ENCODE results near the gene CCDC68.
A peak's percentile ranks its signal among the peaks of the same experiment; 100 is the strongest.

The CCDC68 gene

DNA sequence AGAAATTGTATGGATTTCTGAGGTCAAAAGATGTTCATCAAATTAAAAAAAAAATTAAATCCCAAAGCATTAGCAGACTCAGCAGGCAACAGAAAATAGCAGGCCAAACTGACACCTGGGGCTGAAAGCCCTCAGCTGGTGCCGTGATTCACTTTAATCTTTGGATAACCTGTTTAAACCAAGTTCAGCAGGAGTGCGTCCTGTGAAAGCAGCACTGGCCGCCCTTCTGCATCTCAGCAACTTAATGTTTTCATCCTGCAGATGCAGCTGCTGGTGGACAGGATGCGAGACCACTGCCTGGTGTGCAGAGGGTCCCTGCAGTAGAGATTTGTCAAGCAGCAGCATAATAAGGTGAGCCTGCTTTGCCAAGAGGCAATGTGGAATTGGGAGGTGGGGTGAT, 41.2 kb downstream of the CCDC68 start:
- no peak for DNase-seq (ENCODE audit: low read depth)

DNA sequence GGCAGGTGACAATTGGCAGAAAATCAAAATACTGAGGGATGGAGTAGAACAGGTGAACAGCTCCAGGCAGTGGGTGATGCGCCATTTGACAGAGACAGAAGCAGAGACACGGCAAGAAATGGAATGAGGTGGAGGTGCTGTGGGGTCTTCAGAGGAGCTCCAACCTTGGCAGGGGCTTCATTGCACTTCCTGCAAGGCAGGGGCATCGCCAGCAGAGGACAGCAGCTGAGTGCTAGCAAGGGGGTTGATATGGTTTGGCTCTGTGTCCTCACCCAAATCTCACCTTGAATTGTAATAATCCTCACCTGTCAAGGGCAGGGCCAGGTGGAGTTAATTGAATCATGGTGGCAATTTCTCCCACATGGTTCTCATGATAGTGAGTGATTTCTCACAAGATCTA, 42.8 kb downstream of the CCDC68 start:
- no peak for DNase-seq (ENCODE audit: low read depth)

DNA sequence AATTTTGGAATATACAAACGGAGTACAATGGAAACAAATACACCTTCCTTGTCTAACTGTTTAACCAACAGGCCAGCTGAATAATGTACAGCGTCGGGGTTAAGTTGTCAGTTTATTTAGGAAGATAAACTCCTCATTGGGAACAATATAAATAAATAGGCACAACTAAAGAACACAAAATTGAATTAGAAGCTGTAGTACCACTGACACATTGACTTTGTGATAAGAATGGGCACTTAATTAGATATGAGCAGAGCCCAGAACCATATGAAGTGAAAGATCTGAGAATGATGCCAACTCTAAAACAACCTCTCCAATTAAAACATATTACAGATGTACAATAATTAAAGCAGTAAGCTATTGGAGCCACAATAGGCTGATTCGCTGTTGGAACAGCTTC, 44.4 kb downstream of the CCDC68 start:
- no peak for DNase-seq (ENCODE audit: low read depth)

DNA sequence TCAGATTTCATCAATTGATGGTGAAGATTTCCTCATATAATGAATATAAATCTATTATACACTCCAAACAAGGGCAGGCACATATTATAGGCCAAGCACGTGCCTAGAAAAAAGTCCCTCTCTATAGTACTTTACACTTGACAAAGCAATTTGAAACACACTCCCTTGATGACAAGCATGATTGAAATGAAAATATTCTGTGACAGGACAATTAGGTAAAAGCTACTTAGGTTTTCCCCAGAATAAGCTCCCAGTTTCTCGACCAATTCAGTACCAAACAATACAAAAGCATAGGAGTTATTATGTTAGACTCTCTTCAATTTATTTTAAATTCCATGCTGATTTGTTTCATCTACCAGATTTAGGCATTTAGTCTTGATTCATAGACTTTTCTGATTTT, 47.7 kb downstream of the CCDC68 start:
- DNase-seq (ENCODE audit: low read depth), result no peak

DNA sequence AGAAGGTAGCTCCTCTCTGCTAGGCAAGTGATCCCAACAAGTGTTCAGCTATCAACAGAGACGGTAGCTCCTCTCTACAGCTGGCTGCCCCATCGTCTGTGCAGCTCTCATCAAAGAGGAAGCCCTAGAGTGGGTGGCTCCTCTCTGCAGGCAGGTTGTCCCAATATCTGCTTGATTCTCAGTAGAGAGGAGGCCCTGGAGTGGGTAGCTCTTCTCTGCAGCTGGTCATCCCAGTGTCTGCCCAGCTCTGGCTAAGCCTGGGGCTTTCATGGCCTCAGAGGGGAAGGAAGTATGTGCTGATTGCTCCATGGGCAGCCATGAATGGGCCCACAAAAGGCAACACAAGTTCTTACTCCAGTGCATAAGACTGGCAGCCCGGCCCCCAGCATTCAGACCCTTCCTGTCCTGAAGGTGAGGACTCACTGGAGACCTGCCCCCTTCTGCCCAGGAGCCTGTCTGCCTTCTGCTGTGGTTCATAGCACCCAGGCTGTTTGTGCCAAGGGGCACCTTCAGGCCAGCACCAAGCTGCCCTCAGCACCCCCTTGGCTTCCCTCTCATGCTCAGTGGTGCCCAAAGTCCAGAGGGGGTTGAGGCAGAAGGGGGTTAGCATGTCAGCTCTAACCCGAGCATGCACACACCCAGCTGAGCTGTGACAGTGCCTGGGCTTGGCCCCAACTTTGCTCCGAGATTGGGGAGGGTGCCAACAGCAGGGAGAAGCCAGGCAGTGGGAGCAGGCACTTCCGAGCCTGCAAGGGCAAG, 48.9 kb downstream of the CCDC68 start:
- DNase-seq (ENCODE audit: low read depth), result no peak

DNA sequence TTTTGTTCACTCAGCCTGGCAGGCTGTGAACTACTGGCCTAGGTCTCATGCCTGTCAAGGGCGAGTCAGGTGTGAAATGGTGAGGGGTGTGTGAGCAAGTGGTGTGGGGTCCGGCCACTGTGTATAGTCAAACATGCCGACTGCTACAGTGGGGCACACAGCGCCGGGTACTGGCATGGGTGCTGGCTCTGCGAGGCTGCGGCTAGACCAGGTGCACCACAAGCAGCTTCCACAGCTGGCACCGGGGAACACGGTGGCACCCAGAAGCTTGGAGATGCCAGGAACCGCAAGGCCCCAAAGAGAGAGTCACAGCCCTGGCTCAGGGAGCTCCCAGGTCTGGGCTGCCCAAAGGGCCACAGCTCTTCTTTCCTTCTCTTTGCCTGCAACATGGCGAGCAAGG, 49.7 kb downstream of the CCDC68 start:
- no peak for DNase-seq (ENCODE audit: low read depth)

DNA sequence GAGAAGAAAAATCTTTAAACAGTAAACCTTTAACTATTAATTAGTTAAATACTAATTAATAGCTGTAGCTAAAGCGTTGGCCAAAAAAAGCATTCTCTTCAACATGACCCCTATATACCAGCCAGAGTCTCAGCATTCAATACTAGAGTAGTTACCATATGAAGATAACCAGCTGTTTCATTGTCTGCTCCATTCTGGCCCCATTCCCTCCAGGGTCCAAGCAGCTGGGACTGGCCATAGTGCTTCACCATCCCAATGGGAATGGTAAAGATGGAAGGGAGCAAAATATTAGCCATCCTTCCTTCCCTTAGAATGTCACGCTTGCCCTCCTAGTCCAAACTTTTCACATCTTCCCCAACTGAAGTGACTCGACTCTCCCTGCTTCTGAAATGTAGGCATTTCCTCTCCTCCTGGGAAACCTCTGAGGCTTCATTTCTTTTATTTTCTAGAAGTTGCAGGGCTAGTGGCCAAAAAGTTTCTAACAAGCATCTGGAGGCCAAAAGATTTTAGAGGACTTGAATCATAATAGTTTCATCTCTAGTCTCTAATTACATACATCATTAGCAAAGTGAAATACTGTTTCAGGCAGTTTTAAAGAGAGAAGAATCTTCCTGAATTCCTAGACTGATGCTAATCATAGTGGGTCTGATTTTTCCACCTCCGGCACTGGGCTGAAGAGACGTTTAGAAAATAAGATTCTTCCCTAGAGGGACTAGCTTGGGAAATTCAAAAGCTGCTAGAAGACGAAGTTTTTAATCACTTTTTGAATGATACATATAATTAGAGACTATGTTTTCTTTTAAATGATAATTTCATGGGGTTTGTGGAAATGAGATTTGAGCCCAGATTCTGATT, 52.7 kb downstream of the CCDC68 start:
- no peak for DNase-seq (ENCODE audit: low read depth)

DNA sequence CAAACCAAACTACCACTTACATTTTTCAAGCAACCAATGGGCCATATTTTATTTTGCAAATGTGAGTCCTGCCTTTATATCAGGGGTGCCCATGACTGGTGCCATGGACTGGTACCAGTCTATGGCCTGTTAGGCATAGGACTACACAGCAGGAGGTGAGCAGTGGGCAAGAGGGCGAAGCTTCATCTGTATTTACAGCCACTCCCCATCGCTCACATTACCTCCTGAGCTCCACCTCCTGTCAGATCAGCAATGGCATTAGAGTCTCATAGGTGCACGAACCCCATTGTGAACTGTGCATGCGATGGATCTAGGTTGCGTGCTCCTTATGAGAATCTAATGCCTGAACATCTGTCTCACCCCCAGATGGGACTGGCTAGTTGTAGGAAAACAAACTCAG, 53.6 kb downstream of the CCDC68 start:
- no peak for DNase-seq (ENCODE audit: low read depth)

DNA sequence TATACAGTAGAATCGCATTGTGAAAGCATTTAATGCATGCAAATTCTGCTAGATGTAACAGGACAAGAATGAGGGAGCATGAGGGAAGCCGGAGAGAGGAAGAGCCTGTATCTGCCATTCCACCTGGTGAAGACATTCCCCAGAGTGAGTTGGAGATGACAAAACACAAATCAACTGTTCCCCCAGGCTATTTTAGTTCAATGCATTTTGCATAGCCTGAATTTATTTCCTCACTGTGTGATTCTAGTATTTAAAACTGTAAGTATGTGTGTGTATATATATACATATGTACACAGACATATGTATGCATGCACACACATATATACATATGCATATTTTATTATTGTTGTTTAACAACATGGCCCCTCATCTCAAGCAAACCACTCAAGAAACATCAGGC, 54.7 kb downstream of the CCDC68 start:
- no peak for DNase-seq (ENCODE audit: low read depth)

DNA sequence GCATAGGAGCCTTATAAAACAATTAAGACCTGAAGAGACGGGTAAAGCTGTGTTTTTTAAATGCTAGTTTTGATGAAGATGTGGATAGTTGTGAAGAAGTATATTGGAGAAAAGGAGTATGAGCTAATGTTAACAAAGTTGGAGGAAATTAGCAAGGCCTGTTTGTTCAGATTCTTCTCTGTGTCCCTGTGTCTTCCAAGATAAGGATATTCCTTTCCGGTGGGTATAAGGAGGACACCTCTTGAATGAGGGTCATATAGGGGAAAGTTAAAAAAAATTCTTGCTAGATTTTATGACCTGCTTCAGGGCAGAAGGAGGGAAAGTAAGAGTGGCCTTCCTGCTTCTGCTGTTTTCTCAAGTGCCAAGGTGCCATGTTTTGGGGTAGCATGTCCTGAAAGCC, 59.0 kb downstream of the CCDC68 start:
- DNase-seq (ENCODE audit: low read depth), result no peak

DNA sequence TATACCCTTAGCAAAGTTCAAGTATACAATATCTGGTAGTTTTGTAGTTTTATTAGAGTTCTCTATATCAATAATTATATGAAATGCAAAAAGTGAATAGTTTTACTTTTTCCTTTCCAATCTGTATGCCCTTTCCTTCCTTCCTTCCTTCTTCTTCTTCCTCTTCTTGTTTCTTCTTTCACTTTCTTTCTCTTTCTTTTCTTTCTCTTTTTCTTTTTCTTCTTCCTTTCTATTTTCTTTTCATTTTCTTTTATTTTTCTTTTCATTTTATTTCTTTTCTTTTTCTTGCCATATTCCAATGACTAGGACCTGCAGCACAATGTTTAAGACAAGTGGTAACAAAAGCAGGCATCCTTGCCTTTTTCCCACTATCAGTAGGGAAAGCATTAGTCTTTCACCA, 59.8 kb downstream of the CCDC68 start:
- DNase-seq (ENCODE audit: low read depth), result no peak

DNA sequence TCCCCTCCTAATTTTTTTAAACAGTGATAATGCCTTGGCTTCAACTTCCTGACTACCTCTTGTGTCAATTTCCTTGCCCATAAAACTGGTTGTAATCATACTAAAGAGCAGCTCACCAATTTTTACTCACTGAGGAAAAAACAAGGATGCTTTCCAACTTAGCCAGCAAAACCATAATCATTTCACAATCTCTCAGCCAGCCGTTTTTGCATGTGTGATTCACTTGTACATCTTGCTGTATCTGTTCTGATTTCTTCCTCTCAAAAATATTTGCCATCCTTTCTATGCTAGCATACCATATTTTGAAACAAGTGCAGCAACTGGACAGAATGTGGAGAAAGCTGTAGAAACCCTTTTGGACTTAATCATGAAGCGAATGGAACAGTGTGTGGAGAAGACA, 70.3 kb downstream of the CCDC68 start:
- DNase-seq (ENCODE audit: low read depth), result peak; percentile 55

DNA sequence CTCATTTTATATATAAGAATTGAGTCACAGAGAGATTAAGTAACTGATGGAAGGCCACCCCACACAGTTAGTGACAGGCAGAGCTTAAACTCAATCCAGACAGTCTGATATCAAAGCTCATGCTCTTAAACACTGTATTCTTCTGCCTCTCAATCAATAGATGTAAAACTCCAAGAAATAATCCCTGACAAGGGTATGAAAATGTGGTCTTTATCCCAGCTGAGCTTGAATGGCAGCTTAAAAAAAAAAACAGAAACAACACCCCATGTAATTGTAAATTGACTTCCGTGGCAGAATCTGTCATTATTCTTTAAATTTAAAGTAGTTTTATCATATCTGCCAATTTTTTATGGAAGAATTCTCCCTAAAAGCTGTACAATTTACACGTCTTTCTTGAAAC, 70.9 kb downstream of the CCDC68 start:
- no peak for DNase-seq (ENCODE audit: low read depth)

DNA sequence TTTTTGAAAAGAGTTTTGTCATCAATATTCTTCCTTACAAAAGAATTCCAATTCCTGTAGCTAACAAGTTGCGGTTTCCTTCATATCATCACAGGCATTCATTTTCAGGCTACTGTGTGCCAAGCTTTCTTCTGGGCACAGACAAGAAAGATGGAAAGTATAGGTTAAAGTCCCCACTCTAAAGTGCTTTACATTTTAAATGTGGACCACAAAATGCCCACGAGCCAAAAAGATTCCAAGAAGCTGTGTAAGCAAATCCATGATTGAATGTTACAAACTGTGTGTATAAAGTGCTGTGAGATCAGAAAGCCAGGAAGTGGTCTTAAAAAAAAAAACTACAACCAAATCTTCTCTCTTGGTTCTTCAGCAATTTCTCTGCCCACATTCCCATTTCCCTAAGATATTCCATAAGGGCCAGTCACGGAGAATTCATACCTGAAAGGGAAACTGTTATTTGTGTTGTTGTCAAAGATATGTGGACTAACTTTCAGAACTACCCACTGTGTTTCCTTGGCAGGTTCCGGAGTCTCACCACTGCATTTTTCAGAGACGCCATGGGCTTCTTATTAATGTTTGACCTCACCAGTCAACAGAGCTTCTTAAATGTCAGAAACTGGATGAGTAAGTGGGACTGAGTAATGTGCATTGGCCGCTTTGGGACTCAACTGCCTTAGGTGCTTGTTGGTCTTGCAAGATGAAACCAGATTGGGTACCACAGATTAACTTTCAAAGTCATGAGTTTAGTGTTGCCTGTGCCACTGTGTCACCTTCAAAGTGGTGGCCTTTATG, 75.3 kb downstream of the CCDC68 start:
- DNase-seq (ENCODE audit: low read depth), result no peak

DNA sequence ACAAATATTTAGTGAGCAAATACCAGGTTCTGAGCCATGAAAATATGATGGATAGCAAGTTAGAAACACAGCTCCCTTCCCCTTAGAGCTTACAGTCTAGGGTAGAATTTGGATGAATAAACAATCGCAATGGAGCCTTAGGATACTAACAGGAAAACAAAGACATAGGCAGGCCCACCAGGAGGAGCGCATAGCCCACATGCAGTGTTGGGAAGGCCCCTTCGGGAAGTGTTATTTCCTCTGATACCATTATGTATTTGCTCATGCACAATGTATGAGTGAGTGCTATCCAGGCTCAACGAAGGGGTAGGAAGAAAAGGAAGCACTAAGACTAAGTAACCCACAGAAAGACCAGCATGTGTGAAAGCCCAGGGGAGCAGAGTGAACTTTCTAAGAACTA, 76.9 kb downstream of the CCDC68 start:
- DNase-seq (ENCODE audit: low read depth), result no peak

DNA sequence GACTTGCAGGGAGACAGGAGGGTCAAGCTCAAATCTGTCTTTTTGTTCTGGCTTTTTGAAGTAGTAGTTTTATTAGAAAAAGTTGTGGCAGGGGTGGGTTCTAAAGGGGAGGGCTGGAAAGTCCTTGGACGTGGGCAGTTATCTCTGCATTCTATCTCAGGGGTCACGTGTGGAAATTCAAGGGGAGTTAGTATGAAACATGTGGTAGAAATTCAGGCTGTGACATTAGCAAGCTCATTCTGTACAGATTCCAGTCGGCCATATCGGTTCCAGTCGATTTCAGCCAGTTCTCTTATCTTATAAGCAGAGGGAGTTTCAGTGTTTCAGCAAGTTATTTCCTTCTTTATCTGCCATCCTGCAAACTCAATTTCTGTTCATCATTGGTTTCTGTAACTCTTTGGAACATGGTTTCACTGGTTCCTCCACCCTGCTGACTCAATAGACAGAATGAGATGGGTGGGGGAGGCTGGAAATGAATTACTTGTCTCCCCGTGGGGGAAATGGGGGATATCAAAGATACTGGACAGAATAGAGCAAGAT, 78.0 kb downstream of the CCDC68 start:
- DNase-seq (ENCODE audit: low read depth), result no peak

DNA sequence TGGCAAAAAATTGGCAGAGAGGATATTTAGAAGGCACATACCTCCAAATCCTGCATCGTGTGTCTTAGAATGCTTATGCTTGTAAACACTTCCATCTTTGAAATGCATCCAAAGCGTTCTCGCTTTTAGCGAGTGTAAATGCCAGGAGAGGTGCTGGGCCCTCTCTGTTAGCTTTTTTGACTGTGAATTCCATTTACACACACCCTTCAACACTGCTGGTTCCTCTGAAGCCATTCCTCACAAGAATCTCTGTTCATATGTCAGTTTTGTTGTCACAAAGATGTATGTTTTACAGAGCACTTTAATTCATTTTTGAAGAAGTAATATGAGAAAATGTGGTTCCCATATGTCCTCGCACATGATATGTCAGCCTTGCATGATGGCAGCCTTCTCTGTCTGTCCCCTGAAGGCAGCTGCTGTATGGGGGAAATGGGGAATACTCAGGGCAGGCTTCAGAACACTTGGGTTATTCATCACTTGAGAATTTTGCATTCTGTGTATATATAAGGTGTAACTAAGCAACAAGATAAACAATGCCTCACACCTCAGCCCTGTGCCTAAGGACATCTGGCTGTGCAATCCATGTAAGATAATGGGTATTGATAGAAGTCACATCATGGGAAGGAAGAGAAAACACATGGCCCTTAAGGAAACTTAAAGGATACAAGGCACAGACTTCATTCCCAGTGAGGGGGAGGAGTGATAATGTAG, 78.7 kb downstream of the CCDC68 start:
- peak; percentile 35 for DNase-seq (ENCODE audit: low read depth)

DNA sequence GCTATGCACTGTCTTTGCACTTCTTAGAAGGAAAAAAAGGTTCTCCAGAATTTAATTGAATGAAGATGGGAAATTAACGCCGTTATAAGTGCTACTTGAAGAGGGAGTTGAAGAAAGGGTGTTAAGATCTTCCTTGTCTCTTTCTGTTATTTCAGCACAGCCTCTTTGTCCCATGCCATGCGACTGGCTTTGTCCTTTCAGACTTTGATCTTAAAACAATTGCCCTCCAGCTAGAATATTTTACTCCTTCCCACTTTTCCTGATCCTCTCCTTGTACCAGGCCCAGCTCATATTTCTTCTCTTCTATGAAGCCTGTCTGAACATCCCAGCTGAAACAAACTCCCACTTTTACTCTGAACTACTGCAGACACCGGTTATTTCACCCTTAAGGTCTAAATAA, 79.6 kb downstream of the CCDC68 start:
- no peak for DNase-seq (ENCODE audit: low read depth)

DNA sequence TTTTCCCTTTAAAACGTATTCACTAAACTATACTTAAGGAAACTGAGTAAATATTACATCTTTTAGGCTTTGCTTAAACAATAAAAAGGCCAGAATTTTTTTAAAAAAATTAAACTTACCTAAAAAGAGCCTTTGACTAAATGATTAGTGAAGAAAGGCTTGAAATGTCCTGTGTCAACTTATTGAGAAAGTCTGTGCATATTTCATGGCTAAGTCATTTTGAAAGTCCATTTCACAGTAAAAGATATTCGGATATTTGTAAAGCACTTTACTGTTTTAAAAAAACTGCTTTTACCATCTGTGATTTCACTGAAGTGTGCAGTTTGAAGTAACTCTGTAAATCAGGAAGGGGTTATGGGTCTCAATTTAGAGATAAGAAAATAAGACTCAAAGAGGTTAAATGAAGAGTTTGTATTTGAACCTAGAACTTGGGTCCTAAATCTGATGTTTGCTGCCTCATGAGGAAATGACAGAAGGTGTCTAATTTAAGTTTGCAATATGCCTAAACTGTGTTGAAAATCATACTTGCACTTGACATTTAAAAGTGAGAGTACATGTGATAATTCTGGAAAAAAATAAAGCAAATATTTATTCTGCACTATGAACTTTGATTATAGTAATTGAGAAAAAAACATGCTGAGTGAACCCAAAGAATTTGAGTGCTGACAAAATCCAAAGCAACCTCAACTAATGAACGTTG, 80.5 kb downstream of the CCDC68 start:
- no peak for DNase-seq (ENCODE audit: low read depth)

DNA sequence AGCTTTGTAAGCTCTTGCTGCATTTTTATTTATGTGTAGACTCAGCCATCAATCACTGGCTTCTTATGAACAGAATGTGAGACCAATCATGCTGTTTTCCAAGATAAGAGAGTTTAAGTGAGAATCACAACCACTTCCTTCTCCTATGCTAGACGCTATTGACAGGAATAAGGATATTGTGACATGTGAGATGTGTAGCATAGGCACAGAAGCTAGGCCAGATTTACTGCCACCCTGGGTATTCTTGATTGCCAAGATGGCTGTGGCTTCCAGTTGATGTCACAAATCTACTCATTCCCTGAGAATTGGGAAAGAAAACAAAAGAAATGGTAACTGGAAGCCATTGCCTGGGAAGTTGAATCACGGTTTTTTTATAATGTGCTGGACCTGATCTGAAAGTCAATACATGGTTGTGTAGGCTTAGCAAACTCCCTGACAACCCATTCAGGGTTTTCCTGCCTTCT, 81.1 kb downstream of the CCDC68 start:
- DNase-seq (ENCODE audit: low read depth), result no peak

DNA sequence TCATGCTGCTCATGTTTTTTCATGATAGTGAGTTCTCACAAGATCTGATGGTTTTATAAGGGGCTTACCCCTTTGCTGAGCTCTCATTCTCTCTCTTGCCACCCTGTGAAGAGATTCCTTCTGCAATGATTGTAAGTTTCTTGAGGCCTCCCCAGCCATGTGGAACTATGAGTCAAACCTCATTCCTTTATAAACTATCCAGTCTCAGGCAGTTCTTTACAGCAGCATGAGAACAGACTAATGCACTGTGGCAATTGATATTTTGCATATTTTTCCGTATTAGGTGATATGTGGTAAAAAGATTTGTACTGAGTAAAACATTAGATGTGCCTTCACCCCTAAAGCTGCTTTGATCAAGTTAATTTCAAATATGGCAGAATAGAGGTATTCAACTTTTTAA, 82.2 kb downstream of the CCDC68 start:
- DNase-seq (ENCODE audit: low read depth), result no peak

Measured in non-pigmented ciliary epithelial cell (primary cell).